Loucy (cell line): ENCODE measurements around the gene SOX8.

Experiments
- H2AFZ ChIP-seq: fragments of 200-600 bp; sonication (generic); 2 replicates; pipeline ENCODE4 v1.6.0; 2016; ENCODE audit warnings: antibody characterized with exemption, mild to moderate bottlenecking, low read length, moderate library complexity
- H3F3A ChIP-seq: fragments of 200-600 bp; 2 replicates; pipeline ENCODE4 v1.6.0; 2016; ENCODE audit warnings: antibody characterized with exemption, low read depth, mild to moderate bottlenecking
- H3K27me3 ChIP-seq: fragments of 200-600 bp; sonication (generic); 2 replicates; pipeline ENCODE4 v1.6.1; 2014; ENCODE audit warnings: low read length, mild to moderate bottlenecking; ENCODE audit not compliant: insufficient read depth, poor library complexity, severe bottlenecking
- H3K36me3 ChIP-seq: fragments of 200-600 bp; sonication (generic); 2 replicates; pipeline ENCODE4 v1.6.1; 2016; ENCODE audit warnings: low read length; ENCODE audit not compliant: insufficient read depth
- H3K4me1 ChIP-seq: fragments of 200-600 bp; sonication (generic); 2 replicates; pipeline ENCODE4 v1.5.1; 2014; ENCODE audit warnings: low read length, mild to moderate bottlenecking; ENCODE audit not compliant: insufficient read depth, poor library complexity, severe bottlenecking
- H3K4me2 ChIP-seq: fragments of 200-600 bp; sonication (generic); 2 replicates; pipeline ENCODE4 v1.6.0; 2014; ENCODE audit warnings: antibody characterized with exemption, low read length, low read depth, mild to moderate bottlenecking; ENCODE audit not compliant: poor library complexity, severe bottlenecking
- H3K4me3 ChIP-seq: fragments of 200-600 bp; sonication (generic); 2 replicates; pipeline ENCODE4 v1.5.1; 2014; ENCODE audit warnings: low read length, mild to moderate bottlenecking, mixed read lengths; ENCODE audit not compliant: poor library complexity, severe bottlenecking
- H3K79me2 ChIP-seq: fragments of 200-600 bp; sonication (generic); 2 replicates; pipeline ENCODE4 v1.6.1; 2014; ENCODE audit warnings: low read length; ENCODE audit not compliant: insufficient read depth
- H3K9ac ChIP-seq: fragments of 200-600 bp; sonication (generic); 2 replicates; pipeline ENCODE4 v1.6.0; 2014; ENCODE audit warnings: mild to moderate bottlenecking, low read depth, low read length, moderate library complexity; ENCODE audit not compliant: poor library complexity, severe bottlenecking
- H3K9me2 ChIP-seq: fragments of 200-600 bp; sonication (generic); replicated peaks from 2 replicates; pipeline ENCODE4 v1.6.1; 2016; ENCODE audit warnings: low read depth, low read length, mixed read lengths
- H3K9me3 ChIP-seq: fragments of 200-600 bp; sonication (generic); 2 replicates; pipeline ENCODE4 v1.6.1; 2014; ENCODE audit warnings: mild to moderate bottlenecking, antibody characterized with exemption, low read length, low read depth; ENCODE audit not compliant: insufficient read depth
- H4K20me1 ChIP-seq: fragments of 200-600 bp; sonication (generic); 2 replicates; pipeline ENCODE4 v1.6.0; 2014; ENCODE audit warnings: antibody characterized with exemption, low read length, mild to moderate bottlenecking; ENCODE audit not compliant: insufficient read depth, poor library complexity, severe bottlenecking
- EZH2phosphoT487 ChIP-seq: fragments of 200-600 bp; IDR thresholded peaks from 2 replicates; pipeline ENCODE4 v1.6.1; 2018; ENCODE audit warnings: antibody characterized with exemption, mild to moderate bottlenecking, moderate library complexity, borderline replicate concordance
- TF ChIP-seq, protein P1 (sequence below): fragments of 200-600 bp; sonication (generic); conservative IDR thresholded peaks from 2 replicates; pipeline ENCODE4 v1.5.1; 2014; ENCODE audit warnings: mild to moderate bottlenecking, antibody characterized with exemption, low read length

SOX8 gene

DNA sequence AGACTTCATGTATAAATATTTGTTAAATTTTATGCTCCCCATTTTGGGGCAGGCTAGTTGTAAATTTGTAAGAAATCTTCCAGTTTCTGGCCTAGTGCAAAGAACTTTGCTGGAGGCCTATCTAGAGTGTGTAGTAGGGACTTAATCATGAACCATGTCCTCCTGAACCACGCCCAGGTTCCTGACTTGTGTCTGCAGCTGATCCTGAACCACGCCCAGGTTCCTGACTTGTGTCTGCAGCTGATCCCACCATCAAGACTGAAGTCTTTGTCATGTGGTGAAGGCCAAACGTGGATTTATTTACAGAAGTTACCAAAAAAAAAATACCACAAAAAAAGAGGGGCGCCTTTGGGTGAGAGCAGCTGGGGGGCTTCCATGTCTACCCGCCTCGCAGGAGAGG lies 43.8 kb upstream of the SOX8 start:
- no peaks in the 10 kb centered on the region for H3K9me2 ChIP-seq

DNA sequence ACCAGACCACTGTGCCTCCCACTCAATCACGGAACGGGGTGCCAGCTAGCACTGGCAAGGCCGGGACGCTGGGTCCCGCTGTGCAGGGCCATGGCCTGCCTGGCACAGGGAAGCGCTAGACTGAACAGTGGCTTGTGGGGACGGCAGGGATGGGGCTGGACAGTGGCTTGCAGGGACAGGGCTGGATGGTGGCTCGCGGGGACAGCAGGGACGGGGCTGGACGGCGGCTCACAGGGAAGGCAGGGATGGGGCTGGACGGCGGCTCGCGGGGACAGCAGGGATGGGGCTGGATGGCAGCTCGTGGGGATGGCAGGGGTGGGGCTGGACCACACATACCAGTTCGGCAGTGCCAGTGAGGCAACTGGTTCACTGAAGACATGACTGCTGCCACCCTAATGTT lies 43.4 kb upstream of the SOX8 start:
- H3F3A ChIP-seq, result no peaks in the 10 kb centered on the region
- H4K20me1 ChIP-seq, result no peaks in the 10 kb centered on the region
- no peak overlapping the region for H3K4me3 ChIP-seq
- H3K4me2 ChIP-seq, result no peak overlapping the region
- H3K27me3 ChIP-seq, result no peaks in the 10 kb centered on the region
- H3K4me1 ChIP-seq, result no peaks in the 10 kb centered on the region
- H3K79me2 ChIP-seq, result no peaks in the 10 kb centered on the region
- H3K9me2 ChIP-seq, result no peaks in the 10 kb centered on the region
- H3K9me3 ChIP-seq, result no peaks in the 10 kb centered on the region
- H3K9ac ChIP-seq, result no peak overlapping the region
- TF ChIP-seq EZH2phosphoT487, result no peak
- TF ChIP-seq, protein P1, sequence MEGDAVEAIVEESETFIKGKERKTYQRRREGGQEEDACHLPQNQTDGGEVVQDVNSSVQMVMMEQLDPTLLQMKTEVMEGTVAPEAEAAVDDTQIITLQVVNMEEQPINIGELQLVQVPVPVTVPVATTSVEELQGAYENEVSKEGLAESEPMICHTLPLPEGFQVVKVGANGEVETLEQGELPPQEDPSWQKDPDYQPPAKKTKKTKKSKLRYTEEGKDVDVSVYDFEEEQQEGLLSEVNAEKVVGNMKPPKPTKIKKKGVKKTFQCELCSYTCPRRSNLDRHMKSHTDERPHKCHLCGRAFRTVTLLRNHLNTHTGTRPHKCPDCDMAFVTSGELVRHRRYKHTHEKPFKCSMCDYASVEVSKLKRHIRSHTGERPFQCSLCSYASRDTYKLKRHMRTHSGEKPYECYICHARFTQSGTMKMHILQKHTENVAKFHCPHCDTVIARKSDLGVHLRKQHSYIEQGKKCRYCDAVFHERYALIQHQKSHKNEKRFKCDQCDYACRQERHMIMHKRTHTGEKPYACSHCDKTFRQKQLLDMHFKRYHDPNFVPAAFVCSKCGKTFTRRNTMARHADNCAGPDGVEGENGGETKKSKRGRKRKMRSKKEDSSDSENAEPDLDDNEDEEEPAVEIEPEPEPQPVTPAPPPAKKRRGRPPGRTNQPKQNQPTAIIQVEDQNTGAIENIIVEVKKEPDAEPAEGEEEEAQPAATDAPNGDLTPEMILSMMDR, result no peak
- no peaks in the 10 kb centered on the region for H3K36me3 ChIP-seq
- H2AFZ ChIP-seq, result no peak overlapping the region

More for the DNA sequence above, 43.8 kb upstream of the SOX8 start:
- TF ChIP-seq, protein P1, result no peak
- no peak for TF ChIP-seq EZH2phosphoT487
- Histone ChIP-seq H2AFZ (no peak overlapping the region), H3K27me3 (no peaks in the 10 kb centered on the region), H3K9me3 (no peaks in the 10 kb centered on the region), H3K9ac (no peak overlapping the region), H3K4me2 (no peak overlapping the region), H3K4me3 (no peak overlapping the region), H3K4me1 (no peaks in the 10 kb centered on the region), H3K36me3 (no peaks in the 10 kb centered on the region), H3F3A (no peaks in the 10 kb centered on the region), H3K79me2 (no peaks in the 10 kb centered on the region), H4K20me1 (no peaks in the 10 kb centered on the region)

DNA sequence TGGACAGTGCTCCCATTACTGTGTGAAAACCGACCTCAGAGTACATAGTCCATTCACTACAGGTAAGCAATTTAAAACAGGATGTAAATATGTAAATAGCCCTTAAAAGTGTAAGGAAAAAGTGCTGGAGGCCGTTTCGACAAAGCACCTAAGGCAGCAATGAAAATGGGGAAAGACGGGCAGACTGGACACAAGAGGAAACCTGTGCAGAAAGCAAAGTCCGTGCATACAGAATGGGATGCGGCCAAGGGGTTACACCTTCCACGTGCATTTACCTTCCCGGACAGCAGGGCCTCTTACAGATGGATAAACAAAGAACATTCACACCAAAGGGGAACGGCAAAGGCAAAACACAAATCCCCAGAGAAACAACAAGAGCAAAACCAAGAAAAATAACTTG lies 42.8 kb upstream of the SOX8 start:
- no peaks in the 10 kb centered on the region for H4K20me1 ChIP-seq
- no peaks in the 10 kb centered on the region for H3K27me3 ChIP-seq
- H3K4me2 ChIP-seq, result no peak overlapping the region
- no peak overlapping the region for H2AFZ ChIP-seq
- no peaks in the 10 kb centered on the region for H3F3A ChIP-seq
- H3K4me1 ChIP-seq, result no peaks in the 10 kb centered on the region
- no peaks in the 10 kb centered on the region for H3K9me2 ChIP-seq
- TF ChIP-seq, protein P1, result no peak
- no peak for TF ChIP-seq EZH2phosphoT487
- no peaks in the 10 kb centered on the region for H3K79me2 ChIP-seq
- no peaks in the 10 kb centered on the region for H3K9me3 ChIP-seq
- H3K4me3 ChIP-seq, result no peak overlapping the region
- no peaks in the 10 kb centered on the region for H3K36me3 ChIP-seq
- H3K9ac ChIP-seq, result no peak overlapping the region
